ENCODE results near the gene LSS.
A peak's percentile ranks its signal among the peaks of the same experiment; 100 is the strongest.

LSS gene

DNA sequence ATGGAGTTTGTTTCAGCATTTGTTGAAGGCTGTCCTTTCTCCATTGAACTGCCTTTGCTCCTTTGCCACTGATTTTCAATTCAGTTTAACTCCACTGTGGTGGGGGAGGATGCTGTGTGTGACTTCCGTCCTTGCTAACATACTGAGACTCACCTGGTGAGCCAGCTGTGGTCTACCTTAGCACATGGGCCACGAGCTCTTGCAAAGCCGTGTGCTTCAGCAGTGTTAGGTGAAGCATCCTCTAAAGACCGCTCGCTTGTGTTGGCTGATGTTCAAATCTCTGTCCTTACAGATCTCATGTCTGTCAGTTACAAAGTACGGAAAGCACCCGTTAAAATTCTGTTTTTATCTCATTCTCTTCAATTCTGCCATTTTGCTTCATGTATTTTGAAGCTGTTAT, 40.8 kb downstream of the LSS start:
- no peak overlapping the region for H3K4me3 ChIP-seq (ENCODE audit: insufficient read depth in 1 of 2, low read depth in 1 of 2, low read length in 2 of 2)
- no peak overlapping the region for H2AFZ ChIP-seq (ENCODE audit: low read depth, low read length)
- H3K14ac ChIP-seq (ENCODE audit: low read length in 2 of 2): no peak overlapping the region
- H4K91ac ChIP-seq (ENCODE audit: low read length): no peak overlapping the region
- H3K27ac ChIP-seq (ENCODE audit: low read length, poor library complexity, severe bottlenecking): no peak overlapping the region
- no peaks in the 10 kb centered on the region for H3K9me3 ChIP-seq (ENCODE audit: control insufficient read depth, low read length)
- peaks cover 37 to 53% of the 10 kb centered on the region in 2 experiments for H3K36me3 ChIP-seq (ENCODE audit: control insufficient read depth in 1 of 2, insufficient read depth in 2 of 2, low read depth in 1 of 2, low read length in 2 of 2)
- 96% methylated on average over 6 of the region's 7 CpGs for WGBS
- H3K18ac ChIP-seq (ENCODE audit: low read depth in 1 of 2, low read length in 2 of 2): no peak overlapping the region
- H4K8ac ChIP-seq (ENCODE audit: low read length): no peak overlapping the region
- H3K4ac ChIP-seq (ENCODE audit: low read depth in 1 of 2, low read length in 2 of 2): no peak overlapping the region
- H2BK120ac ChIP-seq (ENCODE audit: low read depth, low read length): no peak overlapping the region
- H2BK5ac ChIP-seq (ENCODE audit: low read depth, low read length, poor library complexity, severe bottlenecking): no peak overlapping the region
- H3K9ac ChIP-seq (ENCODE audit: low read length): no peak overlapping the region
- no peak overlapping the region for H2AK5ac ChIP-seq (ENCODE audit: low read length, severe bottlenecking)
- H3K23ac ChIP-seq (ENCODE audit: low read length in 2 of 2): no peak overlapping the region
- peaks cover 34% of the 10 kb centered on the region for H3K4me1 ChIP-seq (ENCODE audit: control insufficient read depth, insufficient read depth, low read depth, low read length)
- H3K79me1 ChIP-seq (replicated peaks; ENCODE audit: low read length, poor library complexity, severe bottlenecking): peaks cover 14% of the 10 kb centered on the region
- H3K4me2 ChIP-seq (ENCODE audit: low read length, poor library complexity, severe bottlenecking): no peak overlapping the region
- H3K27me3 ChIP-seq (ENCODE audit: control insufficient read depth in 1 of 2, insufficient read depth in 1 of 2, low read length in 2 of 2): no peaks in the 10 kb centered on the region
- no peak overlapping the region for H2BK12ac ChIP-seq (ENCODE audit: low read length in 2 of 2)
- no peak for DNase-seq
- H2BK15ac ChIP-seq (ENCODE audit: low read depth, poor library complexity, severe bottlenecking): no peak overlapping the region

DNA sequence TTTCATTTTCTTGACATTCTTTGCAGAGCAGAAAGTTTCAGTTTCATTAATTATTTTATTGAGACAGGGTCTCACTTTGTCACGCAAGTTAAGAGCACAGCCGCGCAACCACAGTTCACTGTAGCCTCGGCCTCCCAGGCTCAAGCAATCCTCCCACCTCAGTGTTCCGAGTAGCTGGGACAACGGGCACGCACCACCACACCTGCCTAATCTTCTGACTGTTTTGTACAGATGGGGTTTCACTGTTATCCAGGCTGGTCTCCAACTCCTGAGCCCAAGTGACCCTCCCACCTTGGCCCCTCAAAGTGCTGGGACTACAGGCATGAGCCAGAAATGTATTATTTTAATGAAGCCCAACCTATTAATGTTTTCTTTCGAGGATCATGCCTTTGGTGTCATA, 41.3 kb downstream of the LSS start:
- H3K14ac ChIP-seq (ENCODE audit: low read length in 2 of 2): no peak overlapping the region
- H3K4me1 ChIP-seq (ENCODE audit: control insufficient read depth, insufficient read depth, low read depth, low read length): peaks cover 35% of the 10 kb centered on the region
- H3K79me1 ChIP-seq (replicated peaks; ENCODE audit: low read length, poor library complexity, severe bottlenecking): peaks cover 18% of the 10 kb centered on the region
- H4K91ac ChIP-seq (ENCODE audit: low read length): no peak overlapping the region
- no peak overlapping the region for H2AK5ac ChIP-seq (ENCODE audit: low read length, severe bottlenecking)
- no peak overlapping the region for H2BK120ac ChIP-seq (ENCODE audit: low read depth, low read length)
- H3K4me2 ChIP-seq (ENCODE audit: low read length, poor library complexity, severe bottlenecking): no peak overlapping the region
- 97% methylated on average over 7 of the region's 8 CpGs for WGBS
- no peaks in the 10 kb centered on the region for H3K27me3 ChIP-seq (ENCODE audit: control insufficient read depth in 1 of 2, insufficient read depth in 1 of 2, low read length in 2 of 2)
- H3K9ac ChIP-seq (ENCODE audit: low read length): no peak overlapping the region
- H3K18ac ChIP-seq (ENCODE audit: low read depth in 1 of 2, low read length in 2 of 2): no peak overlapping the region
- H2BK12ac ChIP-seq (ENCODE audit: low read length in 2 of 2): no peak overlapping the region
- no peak overlapping the region for H4K8ac ChIP-seq (ENCODE audit: low read length)
- no peak overlapping the region for H2BK5ac ChIP-seq (ENCODE audit: low read depth, low read length, poor library complexity, severe bottlenecking)
- H2BK15ac ChIP-seq (ENCODE audit: low read depth, poor library complexity, severe bottlenecking): no peak overlapping the region
- no peak overlapping the region for H3K27ac ChIP-seq (ENCODE audit: low read length, poor library complexity, severe bottlenecking)
- H3K36me3 ChIP-seq (ENCODE audit: control insufficient read depth in 1 of 2, insufficient read depth in 2 of 2, low read depth in 1 of 2, low read length in 2 of 2): peaks cover 37 to 47% of the 10 kb centered on the region in 2 experiments
- H3K4ac ChIP-seq (ENCODE audit: low read depth in 1 of 2, low read length in 2 of 2): no peak overlapping the region
- H3K4me3 ChIP-seq (ENCODE audit: insufficient read depth in 1 of 2, low read depth in 1 of 2, low read length in 2 of 2): no peak overlapping the region
- no peak for DNase-seq
- H2AFZ ChIP-seq (ENCODE audit: low read depth, low read length): no peak overlapping the region
- H3K23ac ChIP-seq (ENCODE audit: low read length in 2 of 2): no peak overlapping the region
- H3K9me3 ChIP-seq (ENCODE audit: control insufficient read depth, low read length): no peaks in the 10 kb centered on the region

DNA sequence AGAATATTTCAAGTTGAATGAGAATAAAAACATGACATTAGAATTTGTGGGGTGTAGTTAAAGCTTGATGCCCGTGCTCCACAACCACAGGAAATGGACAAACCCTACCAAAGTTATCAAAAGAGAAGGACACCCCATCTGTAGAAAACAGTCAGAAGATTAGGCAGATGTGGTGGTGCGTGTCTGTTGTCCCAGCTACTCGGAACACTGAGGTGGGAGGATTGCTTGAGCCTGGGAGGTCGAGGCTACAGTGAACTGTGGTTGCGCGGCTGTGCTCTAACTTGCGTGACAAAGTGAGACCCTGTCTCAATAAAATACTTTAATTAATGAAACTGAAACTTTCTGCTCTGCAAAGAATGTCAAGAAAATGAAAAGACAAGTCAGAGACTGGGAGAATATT, 42.9 kb downstream of the LSS start:
- no peak overlapping the region for H4K91ac ChIP-seq (ENCODE audit: low read length)
- H2BK5ac ChIP-seq (ENCODE audit: low read depth, low read length, poor library complexity, severe bottlenecking): no peak overlapping the region
- no peak overlapping the region for H2BK120ac ChIP-seq (ENCODE audit: low read depth, low read length)
- 84% methylated on average over 4 of the region's 7 CpGs for WGBS
- no peak overlapping the region for H3K27ac ChIP-seq (ENCODE audit: low read length, poor library complexity, severe bottlenecking)
- no peak overlapping the region for H4K8ac ChIP-seq (ENCODE audit: low read length)
- no peak overlapping the region for H2BK12ac ChIP-seq (ENCODE audit: low read length in 2 of 2)
- H3K4me2 ChIP-seq (ENCODE audit: low read length, poor library complexity, severe bottlenecking): no peak overlapping the region
- peaks cover 33 to 34% of the 10 kb centered on the region in 2 experiments for H3K36me3 ChIP-seq (ENCODE audit: control insufficient read depth in 1 of 2, insufficient read depth in 2 of 2, low read depth in 1 of 2, low read length in 2 of 2)
- peaks cover 16% of the 10 kb centered on the region for H3K79me1 ChIP-seq (replicated peaks; ENCODE audit: low read length, poor library complexity, severe bottlenecking)
- no peak for DNase-seq
- H3K9ac ChIP-seq (ENCODE audit: low read length): peak overlapping the region; percentile 74
- no peak overlapping the region for H3K18ac ChIP-seq (ENCODE audit: low read depth in 1 of 2, low read length in 2 of 2)
- H2AK5ac ChIP-seq (ENCODE audit: low read length, severe bottlenecking): no peak overlapping the region
- peak overlapping the region in 1 of 2 experiments; percentile 90 for H3K4me3 ChIP-seq (ENCODE audit: insufficient read depth in 1 of 2, low read depth in 1 of 2, low read length in 2 of 2)
- no peak overlapping the region for H2BK15ac ChIP-seq (ENCODE audit: low read depth, poor library complexity, severe bottlenecking)
- H3K4me1 ChIP-seq (ENCODE audit: control insufficient read depth, insufficient read depth, low read depth, low read length): peaks cover 29% of the 10 kb centered on the region
- H3K23ac ChIP-seq (ENCODE audit: low read length in 2 of 2): no peak overlapping the region
- H3K9me3 ChIP-seq (ENCODE audit: control insufficient read depth, low read length): no peaks in the 10 kb centered on the region
- no peak overlapping the region for H2AFZ ChIP-seq (ENCODE audit: low read depth, low read length)
- H3K14ac ChIP-seq (ENCODE audit: low read length in 2 of 2): no peak overlapping the region
- H3K4ac ChIP-seq (ENCODE audit: low read depth in 1 of 2, low read length in 2 of 2): no peak overlapping the region
- no peaks in the 10 kb centered on the region for H3K27me3 ChIP-seq (ENCODE audit: control insufficient read depth in 1 of 2, insufficient read depth in 1 of 2, low read length in 2 of 2)

GRCh38 chr21:46184625-46185555, 43.7 kb downstream of the LSS start:
- H3K9me3 ChIP-seq (ENCODE audit: control insufficient read depth, low read length): no peaks in the 10 kb centered on the region
- H2BK120ac ChIP-seq (ENCODE audit: low read depth, low read length): peak overlapping the region; percentile 42
- peak overlapping the region; percentile 93 for H2AFZ ChIP-seq (ENCODE audit: low read depth, low read length)
- peak overlapping the region; percentile 10 for H4K8ac ChIP-seq (ENCODE audit: low read length)
- H3K9ac ChIP-seq (ENCODE audit: low read length): peak overlapping the region; percentile 74
- H3K27me3 ChIP-seq (ENCODE audit: control insufficient read depth in 1 of 2, insufficient read depth in 1 of 2, low read length in 2 of 2): no peaks in the 10 kb centered on the region
- H3K36me3 ChIP-seq (ENCODE audit: control insufficient read depth in 1 of 2, insufficient read depth in 2 of 2, low read depth in 1 of 2, low read length in 2 of 2): peaks cover 26 to 33% of the 10 kb centered on the region in 2 experiments
- H2AK5ac ChIP-seq (ENCODE audit: low read length, severe bottlenecking): no peak overlapping the region
- peak overlapping the region in 1 of 2 experiments; percentile 6 for H3K4ac ChIP-seq (ENCODE audit: low read depth in 1 of 2, low read length in 2 of 2)
- H2BK12ac ChIP-seq (ENCODE audit: low read length in 2 of 2): peak overlapping the region; percentile 3 to 4
- peak overlapping the region; percentile 98 for H3K4me2 ChIP-seq (ENCODE audit: low read length, poor library complexity, severe bottlenecking)
- H3K4me1 ChIP-seq (ENCODE audit: control insufficient read depth, insufficient read depth, low read depth, low read length): peaks cover 23% of the 10 kb centered on the region
- whole genome bisulfite sequencing: 17% methylated on average over 20 of the region's 30 CpGs
- H3K23ac ChIP-seq (ENCODE audit: low read length in 2 of 2): no peak overlapping the region
- peak overlapping the region; percentile 73 to 90 for H3K4me3 ChIP-seq (ENCODE audit: insufficient read depth in 1 of 2, low read depth in 1 of 2, low read length in 2 of 2)
- H4K91ac ChIP-seq (ENCODE audit: low read length): peak overlapping the region; percentile 84
- H3K27ac ChIP-seq (ENCODE audit: low read length, poor library complexity, severe bottlenecking): peak overlapping the region; percentile 83
- H3K14ac ChIP-seq (ENCODE audit: low read length in 2 of 2): peak overlapping the region in 1 of 2 experiments; percentile 86
- no peak overlapping the region for H2BK15ac ChIP-seq (ENCODE audit: low read depth, poor library complexity, severe bottlenecking)
- H2BK5ac ChIP-seq (ENCODE audit: low read depth, low read length, poor library complexity, severe bottlenecking): no peak overlapping the region
- DNase-seq: peak; percentile 94
- peaks cover 15% of the 10 kb centered on the region for H3K79me1 ChIP-seq (replicated peaks; ENCODE audit: low read length, poor library complexity, severe bottlenecking)
- peak overlapping the region in 1 of 2 experiments; percentile 95 for H3K18ac ChIP-seq (ENCODE audit: low read depth in 1 of 2, low read length in 2 of 2)

Measured in mesenchymal stem cell (in vitro differentiated cells and primary cell).